ENCODE results near the gene TMEM214.

The TMEM214 gene

GRCh38 chr2:27041752-27042151 lies 9.0 kb downstream of the TMEM214 start:
- Histone ChIP-seq H3K36me3 (ENCODE audit: insufficient read depth, low read length) (peaks cover 48% of the 10 kb centered on the region; the same call in 1 of the 2 replicates), H3K9me3 (ENCODE audit: insufficient read depth, low read depth, low read length) (no peaks in the 10 kb centered on the region), H3K4me3 (ENCODE audit: low read length, poor library complexity, severe bottlenecking) (no peak overlapping the region), H3K9ac (ENCODE audit: low read depth, low read length, poor library complexity, severe bottlenecking) (no peak overlapping the region), H3K79me2 (ENCODE audit: insufficient read depth, low read length) (no peaks in the 10 kb centered on the region), H3K4me1 (ENCODE audit: insufficient read depth, low read length, poor library complexity, severe bottlenecking) (no peaks in the 10 kb centered on the region), H2AFZ (ENCODE audit: low read length) (no peak overlapping the region), H3K27me3 (ENCODE audit: insufficient read depth, low read length, poor library complexity, severe bottlenecking) (no peaks in the 10 kb centered on the region), H3F3A (ENCODE audit: low read depth) (no peaks in the 10 kb centered on the region), H3K9me2 (replicated peaks; ENCODE audit: low read depth, low read length) (no peaks in the 10 kb centered on the region), H4K20me1 (ENCODE audit: insufficient read depth, low read length, poor library complexity, severe bottlenecking) (no peaks in the 10 kb centered on the region), H3K4me2 (ENCODE audit: low read depth, low read length, poor library complexity, severe bottlenecking) (no peak overlapping the region)
- TF ChIP-seq CTCF (conservative IDR thresholded peaks at IDR 0.05; ENCODE audit: low read length) (no peak), EZH2phosphoT487 (IDR thresholded peaks at IDR 0.05; ENCODE audit: borderline replicate concordance) (no peak)

DNA sequence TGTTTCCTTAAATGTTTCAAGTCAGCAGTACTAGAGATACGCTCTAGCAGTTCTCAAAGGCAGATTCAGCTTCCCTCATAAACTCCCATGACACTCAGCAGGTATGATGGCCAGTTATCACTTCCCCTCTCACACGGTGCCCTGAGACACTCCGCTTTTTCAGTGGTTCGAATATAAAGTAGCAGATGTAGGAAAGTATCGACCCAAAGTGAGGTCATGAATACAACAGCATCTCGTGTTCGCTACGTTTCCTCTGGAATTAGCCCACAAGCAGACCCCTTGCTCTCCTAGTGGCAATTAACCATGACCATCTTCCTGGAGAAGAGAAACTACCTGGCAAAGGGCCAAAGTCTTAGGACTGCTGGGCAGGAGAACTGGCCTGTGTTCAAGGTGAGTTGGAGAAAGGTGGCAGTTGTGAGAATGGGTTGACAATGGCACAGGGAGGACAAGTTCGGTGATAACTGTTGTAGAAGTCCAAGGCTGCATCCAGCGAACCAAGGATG lies 9.4 kb downstream of the TMEM214 start:
- Histone ChIP-seq H3K4me1 (ENCODE audit: insufficient read depth, low read length, poor library complexity, severe bottlenecking) (no peaks in the 10 kb centered on the region), H3K79me2 (ENCODE audit: insufficient read depth, low read length) (no peaks in the 10 kb centered on the region), H3K4me3 (ENCODE audit: low read length, poor library complexity, severe bottlenecking) (no peak overlapping the region), H3K36me3 (ENCODE audit: insufficient read depth, low read length) (peaks cover 43% of the 10 kb centered on the region; the same call in 1 of the 2 replicates), H3F3A (ENCODE audit: low read depth) (no peaks in the 10 kb centered on the region), H3K27me3 (ENCODE audit: insufficient read depth, low read length, poor library complexity, severe bottlenecking) (no peaks in the 10 kb centered on the region), H3K9ac (ENCODE audit: low read depth, low read length, poor library complexity, severe bottlenecking) (no peak overlapping the region), H3K9me3 (ENCODE audit: insufficient read depth, low read depth, low read length) (no peaks in the 10 kb centered on the region), H3K9me2 (replicated peaks; ENCODE audit: low read depth, low read length) (no peaks in the 10 kb centered on the region), H2AFZ (ENCODE audit: low read length) (no peak overlapping the region), H4K20me1 (ENCODE audit: insufficient read depth, low read length, poor library complexity, severe bottlenecking) (no peaks in the 10 kb centered on the region), H3K4me2 (ENCODE audit: low read depth, low read length, poor library complexity, severe bottlenecking) (no peak overlapping the region)
- TF ChIP-seq EZH2phosphoT487 (IDR thresholded peaks at IDR 0.05; ENCODE audit: borderline replicate concordance) (no peak), CTCF (conservative IDR thresholded peaks at IDR 0.05; ENCODE audit: low read length) (no peak)

DNA sequence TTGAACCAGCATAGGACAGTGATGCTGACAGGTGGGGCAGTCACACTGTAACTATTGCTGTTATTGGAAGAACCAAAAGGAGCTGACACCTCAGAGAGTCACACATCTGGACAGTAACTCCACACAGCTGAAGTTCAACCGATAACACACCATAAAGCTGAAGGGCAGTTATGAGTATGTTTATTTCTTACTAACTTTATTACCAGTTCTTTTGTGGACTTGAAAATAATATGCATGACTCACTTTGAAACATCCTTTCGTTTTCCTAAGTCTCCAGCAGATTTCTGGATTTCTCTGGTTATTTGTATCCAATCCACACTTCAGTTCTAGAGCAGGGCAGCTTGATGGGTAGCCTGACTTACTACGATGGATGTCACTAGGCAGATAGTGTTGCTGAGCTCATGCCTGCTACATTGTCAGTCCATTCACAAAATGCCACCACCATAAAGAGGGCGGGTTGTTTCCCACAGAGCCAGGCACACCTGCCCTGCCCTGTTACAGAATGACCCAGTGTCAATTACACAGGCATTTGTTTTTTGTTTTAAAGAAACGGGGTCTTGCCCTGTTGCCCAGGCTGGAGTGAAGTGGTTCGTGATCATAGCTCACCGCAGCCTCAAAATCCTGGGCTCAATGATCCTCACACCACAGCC lies 10.3 kb downstream of the TMEM214 start:
- Histone ChIP-seq H3K9me3 (ENCODE audit: insufficient read depth, low read depth, low read length) (no peaks in the 10 kb centered on the region), H3K27me3 (ENCODE audit: insufficient read depth, low read length, poor library complexity, severe bottlenecking) (no peaks in the 10 kb centered on the region), H2AFZ (ENCODE audit: low read length) (no peak overlapping the region), H3K36me3 (ENCODE audit: insufficient read depth, low read length) (peaks cover 34% of the 10 kb centered on the region; the same call in 1 of the 2 replicates), H3K9me2 (replicated peaks; ENCODE audit: low read depth, low read length) (no peaks in the 10 kb centered on the region), H3F3A (ENCODE audit: low read depth) (no peaks in the 10 kb centered on the region), H3K79me2 (ENCODE audit: insufficient read depth, low read length) (no peaks in the 10 kb centered on the region), H3K9ac (ENCODE audit: low read depth, low read length, poor library complexity, severe bottlenecking) (no peak overlapping the region), H4K20me1 (ENCODE audit: insufficient read depth, low read length, poor library complexity, severe bottlenecking) (no peaks in the 10 kb centered on the region), H3K4me2 (ENCODE audit: low read depth, low read length, poor library complexity, severe bottlenecking) (no peak overlapping the region), H3K4me1 (ENCODE audit: insufficient read depth, low read length, poor library complexity, severe bottlenecking) (no peaks in the 10 kb centered on the region), H3K4me3 (ENCODE audit: low read length, poor library complexity, severe bottlenecking) (no peak overlapping the region)
- TF ChIP-seq CTCF (conservative IDR thresholded peaks at IDR 0.05; ENCODE audit: low read length) (no peak), EZH2phosphoT487 (IDR thresholded peaks at IDR 0.05; ENCODE audit: borderline replicate concordance) (no peak)
